HCT116 (cell line): Measurements from ENCODE around the gene HS6ST3. TPM values are rescaled to one million over a fixed set of nuclear protein-coding genes. Genes with fewer than 3 reads are reported as not detected.

Experiments
- ATAC-seq: fragments of 200-7000 bp; cut with Tn5 transposase; 2 replicates; pipeline ENCODE4 v1.9.1; 2020; ENCODE audit warnings: mild to moderate bottlenecking, moderate library complexity
- BruUV-seq: library from RNA; stranded (reverse); fragments of 400-500 nt; replicated peaks from 2 replicates; lab custom pipeline; 2021; lab: Mats Ljungman, UMichigan
- CTCF ChIA-PET: fragments of 300-600 bp; sonication (Branson Sonifier 250); formaldehyde crosslinking; loops from one replicate; lab custom pipeline; 2021; ENCODE audit warnings: antibody characterized with exemption; lab: Charles Lee
- POLR2A ChIA-PET: fragments of 300-600, 350-600 bp; sonication (Branson Sonifier 250); formaldehyde crosslinking; loops from one replicate; lab custom pipeline; 2021; ENCODE audit warnings: antibody characterized with exemption; lab: Charles Lee
- RAD21 ChIA-PET, 2 experiments: fragments of 300-600 bp; sonication (Branson Sonifier 250); formaldehyde crosslinking; loops; one replicate each; lab custom pipeline; 2023; ENCODE audit warnings: low total read pairs in 2 of 2; ENCODE audit not compliant: uncharacterized antibody in 2 of 2, unreplicated experiment in 2 of 2, low non-redundant PET in 1 of 2; lab: Charles Lee
- DNase-seq: peaks from one replicate; pipeline ENCODE4 v3.0.0-alpha.2; 2010; ENCODE audit warnings: low read depth, low spot score
- H2AFZ ChIP-seq: fragments of 200-600 bp; shearing (Covaris generic), sonication (generic); 2 replicates; pipeline ENCODE4 v1.6.1; 2017; ENCODE audit warnings: low read depth, mixed run types, mixed read lengths, antibody characterized with exemption, low read length; ENCODE audit not compliant: poor library complexity, severe bottlenecking
- H3K27ac ChIP-seq: 2 replicates; pipeline ENCODE4 v1.5.1; 2012; ENCODE audit warnings: low read depth, low read length
- H3K27me3 ChIP-seq: fragments of 200-600 bp; sonication (generic); 2 replicates; pipeline ENCODE4 v1.6.1; 2016; ENCODE audit warnings: mixed run types, low read length, mixed read lengths; ENCODE audit not compliant: insufficient read depth
- H3K36me3 ChIP-seq, 2 experiments: fragments of 200-500 bp in 1 of 2; fragments of 200-600 bp in 1 of 2; sonication (Bioruptor generic) in 1 of 2; sonication (generic) in 1 of 2; 2 replicates each; pipeline versions ENCODE4 v1.5.1 to v1.6.1; 2014 to 2016; ENCODE audit warnings: low read length in 2 of 2, inconsistent platforms in 1 of 2, mixed read lengths in 1 of 2, mixed run types in 1 of 2; ENCODE audit not compliant: insufficient read depth in 2 of 2, control insufficient read depth in 1 of 2
- H3K4me1 ChIP-seq, 2 experiments: fragments of 200-600 bp in 1 of 2; sonication (generic) in 1 of 2; 2 replicates each; pipeline versions ENCODE4 v1.5.1 to v1.6.1; 2012 to 2017; ENCODE audit warnings: low read length in 2 of 2, inconsistent platforms in 1 of 2, mild to moderate bottlenecking in 1 of 2, mixed read lengths in 1 of 2, mixed run types in 1 of 2, moderate library complexity in 1 of 2; ENCODE audit not compliant: insufficient read depth in 2 of 2, control insufficient read depth in 1 of 2
- H3K4me2 ChIP-seq: fragments of 200-600 bp; sonication (generic); 2 replicates; pipeline ENCODE4 v1.6.1; 2017; ENCODE audit warnings: mixed run types, low read length, mixed read lengths
- H3K4me3 ChIP-seq, 2 experiments: fragments of 200-600 bp in 1 of 2; sonication (generic) in 1 of 2; replicated peaks in 1 of 2; 2 replicates each; pipeline ENCODE4 v1.5.1; 2011 to 2016; ENCODE audit warnings: low read length in 2 of 2, control low read depth in 1 of 2, low read depth in 1 of 2, mild to moderate bottlenecking in 1 of 2, mixed read lengths in 1 of 2, mixed run types in 1 of 2
- H3K79me2 ChIP-seq: fragments of 200-600 bp; sonication (generic); 2 replicates; pipeline ENCODE4 v1.6.1; 2017; ENCODE audit warnings: mild to moderate bottlenecking, mixed run types, low read length, moderate library complexity, mixed read lengths; ENCODE audit not compliant: insufficient read depth
- H3K9ac ChIP-seq: fragments of 200-600 bp; sonication (generic); 2 replicates; pipeline ENCODE4 v1.6.1; 2016; ENCODE audit warnings: low read length, mixed read lengths
- H3K9me2 ChIP-seq: fragments of 200-600 bp; sonication (generic), shearing (Covaris generic); 2 replicates; pipeline ENCODE4 v1.6.1; 2017; ENCODE audit warnings: mixed run types, mild to moderate bottlenecking, moderate library complexity; ENCODE audit not compliant: insufficient read depth
- H3K9me3 ChIP-seq, 2 experiments: fragments of 200-500 bp in 1 of 2; fragments of 200-600 bp in 1 of 2; sonication (Bioruptor generic) in 1 of 2; sonication (generic) in 1 of 2; 2 replicates each; pipeline ENCODE4 v1.6.1; 2014 to 2017; ENCODE audit warnings: low read length in 2 of 2, mixed read lengths in 2 of 2, inconsistent platforms in 1 of 2, low read depth in 1 of 2, mild to moderate bottlenecking in 1 of 2, mixed run types in 1 of 2, moderate library complexity in 1 of 2; ENCODE audit not compliant: control insufficient read depth in 1 of 2, insufficient read depth in 1 of 2
- H4K20me1 ChIP-seq: fragments of 200-600 bp; sonication (generic), shearing (Covaris generic); 2 replicates; pipeline ENCODE4 v1.6.1; 2017; ENCODE audit warnings: mixed run types, mild to moderate bottlenecking, moderate library complexity; ENCODE audit not compliant: insufficient read depth
- CBX3 ChIP-seq: IDR thresholded peaks from 2 replicates; pipeline ENCODE4 v1.6.1; 2012; ENCODE audit warnings: low read depth
- CEBPB ChIP-seq: IDR thresholded peaks from 2 replicates; pipeline ENCODE4 v1.6.1; 2012; ENCODE audit warnings: low read depth
- ELF1 ChIP-seq: IDR thresholded peaks from 2 replicates; pipeline ENCODE4 v1.6.1; 2012; ENCODE audit warnings: low read depth, borderline replicate concordance
- EZH2 ChIP-seq: fragments of 200-600 bp; sonication (generic); IDR thresholded peaks from 2 replicates; pipeline ENCODE4 v1.6.1; 2017; ENCODE audit warnings: antibody characterized with exemption, mixed run types
- EZH2phosphoT487 ChIP-seq: fragments of 200-600 bp; IDR thresholded peaks from 2 replicates; pipeline ENCODE4 v1.6.1; 2018; ENCODE audit warnings: antibody characterized with exemption, borderline replicate concordance
- FOSL1 ChIP-seq: IDR thresholded peaks from 2 replicates; pipeline ENCODE4 v1.6.1; 2012; ENCODE audit warnings: low read depth
- JUND ChIP-seq: IDR thresholded peaks from 2 replicates; pipeline ENCODE4 v1.6.1; 2012
- POLR2A ChIP-seq: IDR thresholded peaks from 2 replicates; pipeline ENCODE4 v1.7.0; 2011; ENCODE audit warnings: borderline replicate concordance; ENCODE audit not compliant: insufficient read depth, insufficient read length; ENCODE audit errors: extremely low read depth
- POLR2AphosphoS5 ChIP-seq: IDR thresholded peaks from 2 replicates; pipeline ENCODE4 v1.6.1; 2011; ENCODE audit warnings: mild to moderate bottlenecking, low read depth, low read length, moderate library complexity
- RAD21 ChIP-seq: IDR thresholded peaks from 2 replicates; pipeline ENCODE4 v1.6.1; 2012; ENCODE audit warnings: low read depth, mild to moderate bottlenecking
- SIN3A ChIP-seq: IDR thresholded peaks from 2 replicates; pipeline ENCODE4 v1.6.1; 2012; ENCODE audit warnings: low read depth
- SP1 ChIP-seq: IDR thresholded peaks from 2 replicates; pipeline ENCODE4 v1.6.1; 2012; ENCODE audit warnings: low read depth
- SRF ChIP-seq: IDR thresholded peaks from 2 replicates; pipeline ENCODE4 v1.6.1; 2012; ENCODE audit warnings: low read depth
- TCF7L2 ChIP-seq: IDR thresholded peaks from 2 replicates; pipeline ENCODE4 v1.7.0; 2011; ENCODE audit warnings: borderline replicate concordance, inconsistent platforms; ENCODE audit not compliant: insufficient read depth, insufficient read length; ENCODE audit errors: extremely low read depth
- YY1 ChIP-seq: IDR thresholded peaks from 2 replicates; pipeline ENCODE4 v1.6.1; 2011; ENCODE audit warnings: low read length, low read depth, moderate library complexity, mild to moderate bottlenecking; ENCODE audit not compliant: insufficient replicate concordance; ENCODE audit errors: extremely low read depth
- ZNF274 ChIP-seq: fragments of 200-500 bp; sonication (Bioruptor generic); IDR thresholded peaks from 2 replicates; pipeline ENCODE4 v1.6.1; 2014; ENCODE audit warnings: mild to moderate bottlenecking, low read depth, low read length, inconsistent platforms
- intact Hi-C: fragments of 100-400 bp; cut with micrococcal nuclease; formaldehyde crosslinking; loops from 2 replicates; pipeline ENCODE4 v1.10.0; 2022
- total RNA-seq: library from RNA; stranded (reverse); gene quantifications from one replicate; pipeline ENCODE4 v1.2.1, GENCODE V29; 2021; ENCODE audit not compliant: unreplicated experiment
- TF ChIP-seq, protein P1 (sequence below): IDR thresholded peaks from 2 replicates; pipeline ENCODE4 v1.6.1; 2012
- TF ChIP-seq, protein P2 (sequence below): IDR thresholded peaks from 2 replicates; pipeline ENCODE4 v1.6.1; 2012; ENCODE audit warnings: low read depth
- TF ChIP-seq, protein P3 (sequence below): IDR thresholded peaks from 2 replicates; pipeline ENCODE4 v1.6.1; 2011; ENCODE audit warnings: mild to moderate bottlenecking, low read length, moderate library complexity; ENCODE audit not compliant: insufficient replicate concordance; ENCODE audit errors: extremely low read depth

Gene HS6ST3
- total RNA-seq, 1 experiment from 2014 or later, result 0.10 TPM

GRCh38 chr13:96781141-96781540 lies 691.2 kb downstream of the HS6ST3 start:
- POLR2A ChIA-PET, result interaction anchor here (0.6 kb wide), 1 partner anchor 187 kb away, joined by 5 read pairs; no protein-coding TSS in a partner anchor
- H3K27me3 ChIP-seq, result peaks cover 13% of the 10 kb centered on the region; the same call in 1 of the 2 replicates
- H3K4me1 ChIP-seq, result no peaks in the 10 kb centered on the region
- intact Hi-C loops, result no loop called here
- no peaks in the 10 kb centered on the region for H4K20me1 ChIP-seq
- H3K9me2 ChIP-seq, result no peaks in the 10 kb centered on the region
- H3K4me3 ChIP-seq, result no peak overlapping the region
- no peak overlapping the region for H3K9ac ChIP-seq
- no TSS peak for BruUV-seq
- no peak for TF ChIP-seq EZH2
- no peak for TF ChIP-seq CEBPB
- TF ChIP-seq SP1, result no peak
- TF ChIP-seq EZH2phosphoT487, result no peak
- no peak for TF ChIP-seq SIN3A
- no peak for TF ChIP-seq JUND
- no peak for TF ChIP-seq FOSL1
- TF ChIP-seq, protein P1, sequence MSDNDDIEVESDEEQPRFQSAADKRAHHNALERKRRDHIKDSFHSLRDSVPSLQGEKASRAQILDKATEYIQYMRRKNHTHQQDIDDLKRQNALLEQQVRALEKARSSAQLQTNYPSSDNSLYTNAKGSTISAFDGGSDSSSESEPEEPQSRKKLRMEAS, result no peak
- no peak for TF ChIP-seq SRF
- no peak for TF ChIP-seq TCF7L2
- TF ChIP-seq, protein P2, sequence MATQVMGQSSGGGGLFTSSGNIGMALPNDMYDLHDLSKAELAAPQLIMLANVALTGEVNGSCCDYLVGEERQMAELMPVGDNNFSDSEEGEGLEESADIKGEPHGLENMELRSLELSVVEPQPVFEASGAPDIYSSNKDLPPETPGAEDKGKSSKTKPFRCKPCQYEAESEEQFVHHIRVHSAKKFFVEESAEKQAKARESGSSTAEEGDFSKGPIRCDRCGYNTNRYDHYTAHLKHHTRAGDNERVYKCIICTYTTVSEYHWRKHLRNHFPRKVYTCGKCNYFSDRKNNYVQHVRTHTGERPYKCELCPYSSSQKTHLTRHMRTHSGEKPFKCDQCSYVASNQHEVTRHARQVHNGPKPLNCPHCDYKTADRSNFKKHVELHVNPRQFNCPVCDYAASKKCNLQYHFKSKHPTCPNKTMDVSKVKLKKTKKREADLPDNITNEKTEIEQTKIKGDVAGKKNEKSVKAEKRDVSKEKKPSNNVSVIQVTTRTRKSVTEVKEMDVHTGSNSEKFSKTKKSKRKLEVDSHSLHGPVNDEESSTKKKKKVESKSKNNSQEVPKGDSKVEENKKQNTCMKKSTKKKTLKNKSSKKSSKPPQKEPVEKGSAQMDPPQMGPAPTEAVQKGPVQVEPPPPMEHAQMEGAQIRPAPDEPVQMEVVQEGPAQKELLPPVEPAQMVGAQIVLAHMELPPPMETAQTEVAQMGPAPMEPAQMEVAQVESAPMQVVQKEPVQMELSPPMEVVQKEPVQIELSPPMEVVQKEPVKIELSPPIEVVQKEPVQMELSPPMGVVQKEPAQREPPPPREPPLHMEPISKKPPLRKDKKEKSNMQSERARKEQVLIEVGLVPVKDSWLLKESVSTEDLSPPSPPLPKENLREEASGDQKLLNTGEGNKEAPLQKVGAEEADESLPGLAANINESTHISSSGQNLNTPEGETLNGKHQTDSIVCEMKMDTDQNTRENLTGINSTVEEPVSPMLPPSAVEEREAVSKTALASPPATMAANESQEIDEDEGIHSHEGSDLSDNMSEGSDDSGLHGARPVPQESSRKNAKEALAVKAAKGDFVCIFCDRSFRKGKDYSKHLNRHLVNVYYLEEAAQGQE, result no peak
- TF ChIP-seq, protein P3, sequence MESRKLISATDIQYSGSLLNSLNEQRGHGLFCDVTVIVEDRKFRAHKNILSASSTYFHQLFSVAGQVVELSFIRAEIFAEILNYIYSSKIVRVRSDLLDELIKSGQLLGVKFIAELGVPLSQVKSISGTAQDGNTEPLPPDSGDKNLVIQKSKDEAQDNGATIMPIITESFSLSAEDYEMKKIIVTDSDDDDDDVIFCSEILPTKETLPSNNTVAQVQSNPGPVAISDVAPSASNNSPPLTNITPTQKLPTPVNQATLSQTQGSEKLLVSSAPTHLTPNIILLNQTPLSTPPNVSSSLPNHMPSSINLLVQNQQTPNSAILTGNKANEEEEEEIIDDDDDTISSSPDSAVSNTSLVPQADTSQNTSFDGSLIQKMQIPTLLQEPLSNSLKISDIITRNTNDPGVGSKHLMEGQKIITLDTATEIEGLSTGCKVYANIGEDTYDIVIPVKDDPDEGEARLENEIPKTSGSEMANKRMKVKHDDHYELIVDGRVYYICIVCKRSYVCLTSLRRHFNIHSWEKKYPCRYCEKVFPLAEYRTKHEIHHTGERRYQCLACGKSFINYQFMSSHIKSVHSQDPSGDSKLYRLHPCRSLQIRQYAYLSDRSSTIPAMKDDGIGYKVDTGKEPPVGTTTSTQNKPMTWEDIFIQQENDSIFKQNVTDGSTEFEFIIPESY, result no peak
- no peak for TF ChIP-seq YY1
- TF ChIP-seq POLR2AphosphoS5, result no peak
- no peak for TF ChIP-seq ZNF274
- TF ChIP-seq CBX3, result no peak
- TF ChIP-seq RAD21, result no peak
- TF ChIP-seq ELF1, result no peak
- no peak for TF ChIP-seq POLR2A
- CTCF ChIA-PET, result no interaction called here
- no peak overlapping the region for H3K4me2 ChIP-seq
- ATAC-seq (no peak), DNase-seq (no peak)
- RAD21 ChIA-PET, result no interaction called here
- H3K79me2 ChIP-seq, result no peaks in the 10 kb centered on the region
- no peaks in the 10 kb centered on the region for H3K9me3 ChIP-seq
- no peaks in the 10 kb centered on the region for H3K36me3 ChIP-seq
- no peak overlapping the region for H3K27ac ChIP-seq
- H2AFZ ChIP-seq, result no peak overlapping the region
